GM23338 (cell line): ENCODE data around the gene JOSD1. TPM values are rescaled to one million over a fixed set of nuclear protein-coding genes. Genes with fewer than 3 reads are reported as not detected.

Experiments used
- ATAC-seq: fragments of 200-7000 bp; cut with Tn5 transposase; 3 replicates; pipeline ENCODE4 v1.9.1; 2020
- DNase-seq: peaks from one replicate; pipeline ENCODE4 v3.0.0-alpha.2; 2015; ENCODE audit warnings: low spot score
- H2AFZ ChIP-seq: fragments of 200-600 bp; sonication (generic); 2 replicates; pipeline ENCODE4 v1.8.0; 2016; ENCODE audit warnings: antibody characterized with exemption, mild to moderate bottlenecking, moderate library complexity
- H3F3A ChIP-seq: fragments of 200-600 bp; sonication (generic); replicated peaks from 2 replicates; pipeline ENCODE4 v1.8.0; 2017; ENCODE audit warnings: antibody characterized with exemption, mixed run types, low read depth
- H3K27ac ChIP-seq: fragments of 200-600 bp; sonication (generic); 2 replicates; pipeline ENCODE4 v1.6.1; 2016; ENCODE audit warnings: low read depth
- H3K27me3 ChIP-seq: fragments of 200-600 bp; sonication (generic); 2 replicates; pipeline ENCODE4 v1.8.0; 2016; ENCODE audit warnings: mild to moderate bottlenecking, mixed run types, moderate library complexity; ENCODE audit not compliant: insufficient read depth
- H3K36me3 ChIP-seq: fragments of 200-600 bp; sonication (generic); 2 replicates; pipeline ENCODE4 v1.8.0; 2016; ENCODE audit warnings: mild to moderate bottlenecking; ENCODE audit not compliant: insufficient read depth
- H3K4me1 ChIP-seq: fragments of 200-600 bp; sonication (generic); 2 replicates; pipeline ENCODE4 v1.8.0; 2016; ENCODE audit warnings: mild to moderate bottlenecking, moderate library complexity; ENCODE audit not compliant: insufficient read depth
- H3K4me2 ChIP-seq: fragments of 200-600 bp; sonication (generic); 2 replicates; pipeline ENCODE4 v1.7.1; 2017; ENCODE audit warnings: mixed run types
- H3K4me3 ChIP-seq: fragments of 200-600 bp; sonication (generic); 2 replicates; pipeline ENCODE4 v1.6.1; 2016; ENCODE audit warnings: mixed run types
- H3K79me2 ChIP-seq: fragments of 200-600 bp; sonication (generic); replicated peaks from 2 replicates; pipeline ENCODE4 v1.8.0; 2017; ENCODE audit warnings: mild to moderate bottlenecking; ENCODE audit not compliant: insufficient read depth
- H3K9me2 ChIP-seq: fragments of 200-600 bp; sonication (generic); 2 replicates; pipeline ENCODE4 v1.8.0; 2017; ENCODE audit not compliant: insufficient read depth
- H4K20me1 ChIP-seq: fragments of 200-600 bp; sonication (generic); replicated peaks from 2 replicates; pipeline ENCODE4 v1.8.0; 2017; ENCODE audit warnings: mild to moderate bottlenecking; ENCODE audit not compliant: insufficient read depth
- H3K27ac Mint-ChIP-seq: 2 replicates; pipeline ENCODE4 v1.8.0; 2020; ENCODE audit warnings: inconsistent platforms, mild to moderate bottlenecking, moderate library complexity, mixed read lengths
- H3K27me3 Mint-ChIP-seq: 3 replicates; pipeline ENCODE4 v1.8.0; 2022; ENCODE audit warnings: low read depth, mild to moderate bottlenecking, moderate library complexity, mixed read lengths, inconsistent platforms; ENCODE audit not compliant: insufficient read depth, poor library complexity
- H3K36me3 Mint-ChIP-seq: 3 replicates; pipeline ENCODE4 v1.8.0; 2021; ENCODE audit warnings: low read depth, mild to moderate bottlenecking, inconsistent platforms, moderate library complexity, mixed read lengths
- H3K4me1 Mint-ChIP-seq: 3 replicates; pipeline ENCODE4 v1.8.0; 2020; ENCODE audit warnings: mild to moderate bottlenecking, inconsistent platforms, mixed read lengths
- H3K4me3 Mint-ChIP-seq: 3 replicates; pipeline ENCODE4 v1.8.0; 2021; ENCODE audit warnings: moderate library complexity, mild to moderate bottlenecking, inconsistent platforms, mixed read lengths
- H3K9me3 Mint-ChIP-seq: 3 replicates; pipeline ENCODE4 v1.8.0; 2020; ENCODE audit warnings: moderate library complexity, mild to moderate bottlenecking, inconsistent platforms, mixed read lengths
- EZH2phosphoT487 ChIP-seq: fragments of 200-600 bp; sonication (generic); IDR thresholded peaks from one replicate; pipeline ENCODE4 v1.8.1; 2018; ENCODE audit warnings: antibody characterized with exemption; ENCODE audit not compliant: unreplicated experiment
- JUNB ChIP-seq: IDR thresholded peaks from one replicate; pipeline ENCODE4 v1.6.1; 2016; ENCODE audit warnings: antibody characterized with exemption; ENCODE audit not compliant: unreplicated experiment
- ZNF331 ChIP-seq: fragments of 250-450 bp; sonication (Bioruptor Pico); IDR thresholded peaks from 2 replicates; pipeline ENCODE4 v1.5.0; 2020; ENCODE audit warnings: low read depth, mild to moderate bottlenecking, moderate library complexity
- polyA plus RNA-seq: library from polyadenylated mRNA; unstranded; fragments of >200 nt; fragmentation: Nextera tagmentation; extraction: Ambion mirVana; gene quantifications from 2 replicates; pipeline ENCODE4 v1.2.1, GENCODE V29; 2016
- total RNA-seq: library from RNA; depleted of rRNA; stranded (reverse); fragments of >200 nt; shearing (Covaris generic); gene quantifications from 2 replicates; pipeline ENCODE4 v1.2.3, GENCODE V29; 2014
- TF ChIP-seq, protein P1 (sequence below): fragments of 250-450 bp; sonication (Bioruptor Pico); IDR thresholded peaks from 2 replicates; pipeline ENCODE4 v1.5.0; 2020; ENCODE audit warnings: mild to moderate bottlenecking, moderate library complexity
- TF ChIP-seq, protein P2 (sequence below): IDR thresholded peaks from 2 replicates; pipeline ENCODE4 v1.6.1; 2016; ENCODE audit warnings: antibody characterized with exemption

JOSD1 gene
- total and polyA plus RNA-seq, 2 experiments from 2014 or later: 4.6 to 19.7 TPM

DNA sequence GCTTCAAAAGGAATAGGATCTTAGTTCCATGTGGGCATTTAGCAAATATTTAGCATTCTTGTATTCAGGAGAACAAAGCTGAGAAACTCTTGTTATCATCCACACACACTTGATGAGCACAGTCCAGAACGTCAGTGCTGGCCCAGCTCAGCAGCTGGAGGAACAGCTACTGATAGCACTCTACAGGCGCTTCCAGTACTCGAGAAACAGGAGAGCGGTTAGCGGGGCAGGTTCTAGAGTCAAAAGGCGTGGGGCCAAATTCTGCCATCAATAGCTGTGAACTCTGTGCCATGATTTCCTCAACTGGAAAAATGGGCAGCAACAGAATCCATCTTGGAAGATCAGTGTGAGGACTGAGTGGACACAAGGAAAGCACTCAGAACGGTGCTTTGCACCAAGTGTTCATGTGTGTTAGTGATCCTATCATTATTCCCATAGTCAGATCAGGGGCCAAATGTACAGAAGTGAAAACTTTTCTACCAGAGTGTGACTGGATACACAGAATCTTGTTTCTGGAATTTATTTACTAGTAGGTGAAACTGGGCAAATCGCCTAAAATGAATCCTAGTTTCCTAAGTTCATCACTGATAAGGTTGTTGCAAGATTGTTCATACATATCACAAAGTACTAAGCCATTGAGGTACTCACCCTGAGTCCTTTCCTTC, 3.2 kb downstream of the JOSD1 start (continued):
- TF ChIP-seq, protein P1, sequence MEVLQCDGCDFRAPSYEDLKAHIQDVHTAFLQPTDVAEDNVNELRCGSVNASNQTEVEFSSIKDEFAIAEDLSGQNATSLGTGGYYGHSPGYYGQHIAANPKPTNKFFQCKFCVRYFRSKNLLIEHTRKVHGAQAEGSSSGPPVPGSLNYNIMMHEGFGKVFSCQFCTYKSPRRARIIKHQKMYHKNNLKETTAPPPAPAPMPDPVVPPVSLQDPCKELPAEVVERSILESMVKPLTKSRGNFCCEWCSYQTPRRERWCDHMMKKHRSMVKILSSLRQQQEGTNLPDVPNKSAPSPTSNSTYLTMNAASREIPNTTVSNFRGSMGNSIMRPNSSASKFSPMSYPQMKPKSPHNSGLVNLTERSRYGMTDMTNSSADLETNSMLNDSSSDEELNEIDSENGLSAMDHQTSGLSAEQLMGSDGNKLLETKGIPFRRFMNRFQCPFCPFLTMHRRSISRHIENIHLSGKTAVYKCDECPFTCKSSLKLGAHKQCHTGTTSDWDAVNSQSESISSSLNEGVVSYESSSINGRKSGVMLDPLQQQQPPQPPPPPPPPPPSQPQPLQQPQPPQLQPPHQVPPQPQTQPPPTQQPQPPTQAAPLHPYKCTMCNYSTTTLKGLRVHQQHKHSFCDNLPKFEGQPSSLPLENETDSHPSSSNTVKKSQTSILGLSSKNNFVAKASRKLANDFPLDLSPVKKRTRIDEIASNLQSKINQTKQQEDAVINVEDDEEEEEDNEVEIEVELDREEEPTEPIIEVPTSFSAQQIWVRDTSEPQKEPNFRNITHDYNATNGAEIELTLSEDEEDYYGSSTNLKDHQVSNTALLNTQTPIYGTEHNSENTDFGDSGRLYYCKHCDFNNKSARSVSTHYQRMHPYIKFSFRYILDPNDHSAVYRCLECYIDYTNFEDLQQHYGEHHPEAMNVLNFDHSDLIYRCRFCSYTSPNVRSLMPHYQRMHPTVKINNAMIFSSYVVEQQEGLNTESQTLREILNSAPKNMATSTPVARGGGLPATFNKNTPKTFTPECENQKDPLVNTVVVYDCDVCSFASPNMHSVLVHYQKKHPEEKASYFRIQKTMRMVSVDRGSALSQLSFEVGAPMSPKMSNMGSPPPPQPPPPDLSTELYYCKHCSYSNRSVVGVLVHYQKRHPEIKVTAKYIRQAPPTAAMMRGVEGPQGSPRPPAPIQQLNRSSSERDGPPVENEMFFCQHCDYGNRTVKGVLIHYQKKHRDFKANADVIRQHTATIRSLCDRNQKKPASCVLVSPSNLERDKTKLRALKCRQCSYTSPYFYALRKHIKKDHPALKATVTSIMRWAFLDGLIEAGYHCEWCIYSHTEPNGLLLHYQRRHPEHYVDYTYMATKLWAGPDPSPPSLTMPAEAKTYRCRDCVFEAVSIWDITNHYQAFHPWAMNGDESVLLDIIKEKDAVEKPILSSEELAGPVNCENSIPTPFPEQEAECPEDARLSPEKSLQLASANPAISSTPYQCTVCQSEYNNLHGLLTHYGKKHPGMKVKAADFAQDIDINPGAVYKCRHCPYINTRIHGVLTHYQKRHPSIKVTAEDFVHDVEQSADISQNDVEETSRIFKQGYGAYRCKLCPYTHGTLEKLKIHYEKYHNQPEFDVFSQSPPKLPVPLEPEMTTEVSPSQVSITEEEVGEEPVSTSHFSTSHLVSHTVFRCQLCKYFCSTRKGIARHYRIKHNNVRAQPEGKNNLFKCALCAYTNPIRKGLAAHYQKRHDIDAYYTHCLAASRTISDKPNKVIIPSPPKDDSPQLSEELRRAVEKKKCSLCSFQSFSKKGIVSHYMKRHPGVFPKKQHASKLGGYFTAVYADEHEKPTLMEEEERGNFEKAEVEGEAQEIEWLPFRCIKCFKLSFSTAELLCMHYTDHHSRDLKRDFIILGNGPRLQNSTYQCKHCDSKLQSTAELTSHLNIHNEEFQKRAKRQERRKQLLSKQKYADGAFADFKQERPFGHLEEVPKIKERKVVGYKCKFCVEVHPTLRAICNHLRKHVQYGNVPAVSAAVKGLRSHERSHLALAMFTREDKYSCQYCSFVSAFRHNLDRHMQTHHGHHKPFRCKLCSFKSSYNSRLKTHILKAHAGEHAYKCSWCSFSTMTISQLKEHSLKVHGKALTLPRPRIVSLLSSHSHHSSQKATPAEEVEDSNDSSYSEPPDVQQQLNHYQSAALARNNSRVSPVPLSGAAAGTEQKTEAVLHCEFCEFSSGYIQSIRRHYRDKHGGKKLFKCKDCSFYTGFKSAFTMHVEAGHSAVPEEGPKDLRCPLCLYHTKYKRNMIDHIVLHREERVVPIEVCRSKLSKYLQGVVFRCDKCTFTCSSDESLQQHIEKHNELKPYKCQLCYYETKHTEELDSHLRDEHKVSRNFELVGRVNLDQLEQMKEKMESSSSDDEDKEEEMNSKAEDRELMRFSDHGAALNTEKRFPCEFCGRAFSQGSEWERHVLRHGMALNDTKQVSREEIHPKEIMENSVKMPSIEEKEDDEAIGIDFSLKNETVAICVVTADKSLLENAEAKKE (CRISPR knock-in tag): no peak
- TF ChIP-seq EZH2phosphoT487 (no peak), JUNB (no peak), ZNF331 (CRISPR knock-in tag) (no peak)

DNA sequence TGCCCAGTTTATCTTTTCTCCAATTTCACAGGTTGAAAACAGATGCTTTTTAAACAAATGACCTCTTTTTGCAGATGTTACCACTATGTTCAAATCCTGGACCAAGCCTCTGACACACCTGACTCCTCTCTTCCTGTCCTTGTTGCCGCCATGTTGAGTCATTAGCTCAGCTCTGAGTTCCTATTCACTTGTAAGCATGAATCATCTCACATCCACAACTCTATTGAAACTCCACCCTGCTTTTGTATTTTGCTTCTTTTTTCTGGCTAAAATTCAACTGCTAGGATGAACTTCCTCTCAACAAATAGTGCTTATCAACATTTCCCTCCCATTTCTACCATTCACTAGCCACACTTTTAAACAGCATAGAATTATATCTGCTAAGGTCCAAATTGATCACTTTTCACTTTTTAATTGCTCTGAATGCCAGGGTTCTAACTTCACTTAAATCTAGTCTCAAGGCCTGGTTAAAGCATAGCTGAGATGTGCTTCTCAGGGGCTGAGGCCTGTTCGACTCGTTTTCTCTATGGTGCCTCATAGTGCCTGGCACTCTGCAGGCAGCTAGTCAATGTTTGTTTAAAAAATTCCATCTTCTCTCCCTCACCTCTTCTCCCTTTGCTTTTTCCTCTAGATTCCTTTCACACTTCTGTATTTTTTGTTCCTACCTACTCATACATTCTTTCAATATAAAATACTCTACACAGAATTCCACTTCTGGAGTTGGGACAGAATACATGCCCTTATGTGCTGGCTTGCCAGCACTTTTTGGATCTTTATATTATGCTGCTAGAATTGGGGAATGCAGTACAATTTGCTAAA, 3.9 kb downstream of the JOSD1 start:
- H2AFZ ChIP-seq: no peak overlapping the region
- ATAC-seq (no peak), DNase-seq (no peak)
- H3K4me2 ChIP-seq: 0 out of 2 replicates have a peak overlapping the region, but pooled peaks have one; percentile 2
- peaks cover 15% of the 10 kb centered on the region for H3K27me3 Mint-ChIP-seq
- H3K4me1 ChIP-seq: peaks cover 18% of the 10 kb centered on the region
- H3K4me3 ChIP-seq: no peak overlapping the region
- H4K20me1 ChIP-seq: peaks cover 21% of the 10 kb centered on the region
- no peak overlapping the region for H3K27ac ChIP-seq
- H3K36me3 ChIP-seq: no peaks in the 10 kb centered on the region; the same call in 1 of the 2 replicates
- 0 out of 2 replicates have a peak overlapping the region, but pooled peaks have one; percentile 4 for H3K27ac Mint-ChIP-seq
- H3K36me3 Mint-ChIP-seq: peaks cover 12% of the 10 kb centered on the region
- no peaks in the 10 kb centered on the region for H3K9me2 ChIP-seq
- H3K4me3 Mint-ChIP-seq: no peak overlapping the region
- peaks cover 23% of the 10 kb centered on the region for H3K4me1 Mint-ChIP-seq
- H3K79me2 ChIP-seq: peaks cover 55% of the 10 kb centered on the region
- H3K27me3 ChIP-seq: no peaks in the 10 kb centered on the region
- peaks cover 4% of the 10 kb centered on the region; the same call in 1 of the 2 replicates for H3F3A ChIP-seq
- H3K9me3 Mint-ChIP-seq: no peaks in the 10 kb centered on the region
- no peak for TF ChIP-seq ZNF331 (CRISPR knock-in tag)
- TF ChIP-seq, protein P1 (CRISPR knock-in tag): no peak
- no peak for TF ChIP-seq EZH2phosphoT487
- TF ChIP-seq, protein P2, sequence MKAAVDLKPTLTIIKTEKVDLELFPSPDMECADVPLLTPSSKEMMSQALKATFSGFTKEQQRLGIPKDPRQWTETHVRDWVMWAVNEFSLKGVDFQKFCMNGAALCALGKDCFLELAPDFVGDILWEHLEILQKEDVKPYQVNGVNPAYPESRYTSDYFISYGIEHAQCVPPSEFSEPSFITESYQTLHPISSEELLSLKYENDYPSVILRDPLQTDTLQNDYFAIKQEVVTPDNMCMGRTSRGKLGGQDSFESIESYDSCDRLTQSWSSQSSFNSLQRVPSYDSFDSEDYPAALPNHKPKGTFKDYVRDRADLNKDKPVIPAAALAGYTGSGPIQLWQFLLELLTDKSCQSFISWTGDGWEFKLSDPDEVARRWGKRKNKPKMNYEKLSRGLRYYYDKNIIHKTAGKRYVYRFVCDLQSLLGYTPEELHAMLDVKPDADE: no peak
